Measurements from ENCODE around the gene THAP7. TPM values are rescaled to one million over a fixed set of nuclear protein-coding genes. Genes with fewer than 3 reads are reported as not detected.
A peak's percentile ranks its signal among the peaks of the same experiment; 100 is the strongest.

THAP7 gene
- total and polyA plus RNA-seq, 2 of the 13 experiments (the other 11 are each of a cell fraction or from before 2014, with no cell fraction given), result 13.0 to 25.5 TPM

GRCh38 chr22:20951932-20952380, 50.0 kb downstream of the THAP7 start (continued):
- TF ChIP-seq CREB1 (IDR thresholded peaks at IDR 0.05), result no peak; the same call in 1 of the 2 replicates
- TF ChIP-seq CREB1 (CRISPR knock-in tag; IDR thresholded peaks at IDR 0.05), result peak; percentile 75
- TF ChIP-seq, protein P1, sequence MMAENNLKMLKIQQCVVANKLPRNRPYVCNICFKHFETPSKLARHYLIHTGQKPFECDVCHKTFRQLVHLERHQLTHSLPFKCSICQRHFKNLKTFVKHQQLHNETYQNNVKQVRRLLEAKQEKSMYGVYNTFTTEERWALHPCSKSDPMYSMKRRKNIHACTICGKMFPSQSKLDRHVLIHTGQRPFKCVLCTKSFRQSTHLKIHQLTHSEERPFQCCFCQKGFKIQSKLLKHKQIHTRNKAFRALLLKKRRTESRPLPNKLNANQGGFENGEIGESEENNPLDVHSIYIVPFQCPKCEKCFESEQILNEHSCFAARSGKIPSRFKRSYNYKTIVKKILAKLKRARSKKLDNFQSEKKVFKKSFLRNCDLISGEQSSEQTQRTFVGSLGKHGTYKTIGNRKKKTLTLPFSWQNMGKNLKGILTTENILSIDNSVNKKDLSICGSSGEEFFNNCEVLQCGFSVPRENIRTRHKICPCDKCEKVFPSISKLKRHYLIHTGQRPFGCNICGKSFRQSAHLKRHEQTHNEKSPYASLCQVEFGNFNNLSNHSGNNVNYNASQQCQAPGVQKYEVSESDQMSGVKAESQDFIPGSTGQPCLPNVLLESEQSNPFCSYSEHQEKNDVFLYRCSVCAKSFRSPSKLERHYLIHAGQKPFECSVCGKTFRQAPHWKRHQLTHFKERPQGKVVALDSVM (CRISPR knock-in tag; IDR thresholded peaks at IDR 0.05), result no peak
- peak; percentile 70 for TF ChIP-seq ZBTB38 (CRISPR knock-in tag; IDR thresholded peaks at IDR 0.05)
- no peak for TF ChIP-seq SKI (IDR thresholded peaks at IDR 0.05; ENCODE audit: partially characterized antibody)
- TF ChIP-seq TAF1 (CRISPR knock-in tag; IDR thresholded peaks at IDR 0.05), result peak; percentile 6; the same call in 1 of the 2 replicates
- peak; percentile 75 for TF ChIP-seq HOXA3 (CRISPR knock-in tag; IDR thresholded peaks at IDR 0.05)
- 0 out of 2 replicates have a peak, but pooled peaks have one; percentile 24 for TF ChIP-seq ZNF572 (CRISPR knock-in tag; IDR thresholded peaks at IDR 0.05)
- TF ChIP-seq ZSCAN31 (CRISPR knock-in tag; IDR thresholded peaks at IDR 0.05; ENCODE audit: low read depth), result no peak
- TF ChIP-seq GABPA (IDR thresholded peaks at IDR 0.05; ENCODE audit: low read depth, low read length), result no peak
- TF ChIP-seq GABPA (CRISPR knock-in tag; IDR thresholded peaks at IDR 0.05; ENCODE audit: low read depth), result no peak
- TF ChIP-seq CSRNP1 (CRISPR knock-in tag; IDR thresholded peaks at IDR 0.05), result no peak
- TF ChIP-seq MIXL1 (CRISPR knock-in tag; IDR thresholded peaks at IDR 0.05), result no peak; the same call in 1 of the 2 replicates
- TF ChIP-seq IRX3 (CRISPR knock-in tag; IDR thresholded peaks at IDR 0.05; ENCODE audit: borderline replicate concordance, low read depth), result no peak
- TF ChIP-seq EEA1 (CRISPR knock-in tag; IDR thresholded peaks at IDR 0.05; ENCODE audit: borderline replicate concordance), result no peak
- no peak for TF ChIP-seq ZNF556 (CRISPR knock-in tag; IDR thresholded peaks at IDR 0.05; ENCODE audit: borderline replicate concordance)
- TF ChIP-seq ZNF607 (CRISPR knock-in tag; IDR thresholded peaks at IDR 0.05; ENCODE audit: borderline replicate concordance), result no peak
- no peak for TF ChIP-seq ZBTB34 (CRISPR knock-in tag; IDR thresholded peaks at IDR 0.05)
- peak in 1 of 2 experiments; percentile 45; a peak in 1 of 4 replicates for TF ChIP-seq HMGXB4 (CRISPR knock-in tag; IDR thresholded peaks at IDR 0.05; ENCODE audit: borderline replicate concordance in 1 of 2, low read depth in 1 of 2)
- no peak for TF ChIP-seq KLF9 (CRISPR knock-in tag; IDR thresholded peaks at IDR 0.05; ENCODE audit: low read depth)
- TF ChIP-seq REPIN1 (CRISPR knock-in tag; IDR thresholded peaks at IDR 0.05; ENCODE audit: borderline replicate concordance, low read depth), result 0 out of 2 replicates have a peak, but pooled peaks have one; percentile 4
- TF ChIP-seq HDAC1 (CRISPR knock-in tag; IDR thresholded peaks at IDR 0.05), result no peak; the same call in 1 of the 2 replicates
- TF ChIP-seq HNRNPL (IDR thresholded peaks at IDR 0.05; ENCODE audit: low read depth, low read length), result no peak
- TF ChIP-seq RXRA (CRISPR knock-in tag; IDR thresholded peaks at IDR 0.05), result peak; percentile 38; the same call in 1 of the 2 replicates
- TF ChIP-seq ZNF232 (CRISPR knock-in tag; IDR thresholded peaks at IDR 0.05; ENCODE audit: borderline replicate concordance), result 0 out of 2 replicates have a peak, but pooled peaks have one; percentile 78
- no peak for TF ChIP-seq AHR (CRISPR knock-in tag; IDR thresholded peaks at IDR 0.05)
